Inflammatory macrophage treated with lipopolysaccharide for 4 hours (primary cell): Measurements from ENCODE around the gene RND1.
A peak's percentile ranks its signal among the peaks of the same experiment; 100 is the strongest.
"Not testable (repeated sequence)": the region's sequence is repeated elsewhere in the genome, so short reads cannot be mapped to it uniquely, and the experiment has no call there.

Source experiments
- DNase-seq: peaks from one replicate; pipeline ENCODE4 v3.0.0-alpha.2; 2020

The RND1 gene

GRCh38 chr12:48865281-48866051, at the start of gene RND1:
RND1 (minus strand) TSS chr12:48865870; CDS start chr12:48865767, 103 bp downstream.
- peak; percentile 96 for DNase-seq

GRCh38 chr12:48910196-48910595, 44.5 kb upstream of the RND1 start:
- DNase-seq = no peak

- DNase-seq = not testable (repeated sequence)
Observed at GRCh38 chr12:48909698-48910097, 44.0 kb upstream of the RND1 start.

GRCh38 chr12:48907245-48907644, 41.6 kb upstream of the RND1 start:
- DNase-seq = no peak

GRCh38 chr12:48903982-48904411, 38.3 kb upstream of the RND1 start:
- peak; percentile 79 for DNase-seq

- peak; percentile 28 for DNase-seq
Observed at GRCh38 chr12:48903363-48903981, 37.8 kb upstream of the RND1 start.

GRCh38 chr12:48901278-48901677, 35.6 kb upstream of the RND1 start:
- no peak for DNase-seq

GRCh38 chr12:48899651-48900050, 34.0 kb upstream of the RND1 start:
- DNase-seq = no peak

- no peak for DNase-seq
Observed at GRCh38 chr12:48894271-48894670, 28.6 kb upstream of the RND1 start.

- peak; percentile 67 for DNase-seq
Observed at GRCh38 chr12:48890657-48891418, 25.2 kb upstream of the RND1 start.

- no peak for DNase-seq
Observed at GRCh38 chr12:48889679-48890078, 24.0 kb upstream of the RND1 start.

- no peak for DNase-seq
Observed at GRCh38 chr12:48883305-48884161, 17.9 kb upstream of the RND1 start.

GRCh38 chr12:48882972-48883304, 17.3 kb upstream of the RND1 start:
- no peak for DNase-seq

- DNase-seq = peak; percentile 59
Observed at GRCh38 chr12:48882315-48882687, 16.6 kb upstream of the RND1 start.

GRCh38 chr12:48881686-48882314, 16.1 kb upstream of the RND1 start:
- no peak for DNase-seq

GRCh38 chr12:48880647-48881046, 15.0 kb upstream of the RND1 start:
- no peak for DNase-seq

GRCh38 chr12:48878548-48878947, 12.9 kb upstream of the RND1 start:
- DNase-seq = no peak

- no peak for DNase-seq
Observed at GRCh38 chr12:48875944-48876515, 10.4 kb upstream of the RND1 start.

GRCh38 chr12:48873534-48873933, 7.9 kb upstream of the RND1 start:
- not testable (repeated sequence) for DNase-seq

GRCh38 chr12:48873096-48873495, 7.4 kb upstream of the RND1 start:
- no peak for DNase-seq

GRCh38 chr12:48869191-48869590, 3.5 kb upstream of the RND1 start:
- no peak for DNase-seq

- no peak for DNase-seq
Observed at GRCh38 chr12:48868451-48868850, 2.8 kb upstream of the RND1 start.
